CD4-positive, alpha-beta memory T cell (primary cell): ENCODE measurements around the gene PRDM12. TPM values are rescaled to one million over a fixed set of nuclear protein-coding genes. Genes with fewer than 3 reads are reported as not detected.

ENCODE experiments used
- CTCF ChIA-PET: fragments of 350-600 bp; sonication (Branson Sonifier 250); formaldehyde crosslinking; loops from one replicate; lab custom pipeline; 2021; ENCODE audit warnings: inconsistent platforms; ENCODE audit not compliant: partially characterized antibody; lab: Charles Lee
- POLR2A ChIA-PET: fragments of 350-600 bp; sonication (Branson Sonifier 250); formaldehyde crosslinking; loops from one replicate; lab custom pipeline; 2021; ENCODE audit not compliant: partially characterized antibody; lab: Charles Lee
- DNase-seq, 5 donors: peaks; one replicate each; pipeline versions ENCODE4 v3.0.0 to v3.0.0-alpha.2; 2020 to 2022; ENCODE audit warnings: mixed read lengths in 1 of 5
- H3K27ac ChIP-seq: one replicate; pipeline ENCODE4 v1.7.0; 2013; ENCODE audit warnings: low read depth, low read length
- H3K27me3 ChIP-seq: 2 replicates; pipeline ENCODE4 v1.7.0; 2013; ENCODE audit warnings: mild to moderate bottlenecking, low read length, moderate library complexity; ENCODE audit not compliant: insufficient read depth
- H3K36me3 ChIP-seq: 2 replicates; pipeline ENCODE4 v1.7.0; 2013; ENCODE audit warnings: mild to moderate bottlenecking, low read length, moderate library complexity; ENCODE audit not compliant: insufficient read depth
- H3K4me1 ChIP-seq: 2 replicates; pipeline ENCODE4 v1.7.0; 2013; ENCODE audit warnings: mild to moderate bottlenecking, low read length, moderate library complexity; ENCODE audit not compliant: insufficient read depth
- H3K4me3 ChIP-seq, 2 donors: one replicate each; pipeline ENCODE4 v1.7.0; 2013; ENCODE audit warnings: low read length in 2 of 2, mild to moderate bottlenecking in 1 of 2
- H3K9me3 ChIP-seq, 2 donors: one replicate each; pipeline ENCODE4 v1.7.0; 2013; ENCODE audit warnings: low read length in 2 of 2, control low read depth in 1 of 2; ENCODE audit not compliant: control insufficient read depth in 1 of 2
- H3K27ac Mint-ChIP-seq, 7 donors: one replicate each; pipeline ENCODE4 v1.8.0; 2020 to 2021; ENCODE audit warnings: mixed read lengths in 7 of 7, mild to moderate bottlenecking in 6 of 7, inconsistent platforms in 3 of 7, moderate library complexity in 3 of 7
- H3K27me3 Mint-ChIP-seq, 2 donors: one replicate each; pipeline ENCODE4 v1.8.0; 2020 to 2021; ENCODE audit warnings: mixed read lengths in 2 of 2
- H3K36me3 Mint-ChIP-seq, 2 donors: one replicate each; pipeline ENCODE4 v1.8.0; 2020 to 2021; ENCODE audit warnings: mixed read lengths in 2 of 2, inconsistent platforms in 1 of 2, mild to moderate bottlenecking in 1 of 2
- H3K4me1 Mint-ChIP-seq, 4 donors: one replicate each; pipeline ENCODE4 v1.8.0; 2020 to 2021; ENCODE audit warnings: mixed read lengths in 4 of 4, mild to moderate bottlenecking in 1 of 4
- H3K4me3 Mint-ChIP-seq, 8 donors: one replicate each; pipeline ENCODE4 v1.8.0; 2020 to 2021; ENCODE audit warnings: mixed read lengths in 8 of 8, mild to moderate bottlenecking in 7 of 8, moderate library complexity in 6 of 8, inconsistent platforms in 3 of 8
- H3K9me3 Mint-ChIP-seq, 8 donors: one replicate each; pipeline ENCODE4 v1.8.0; 2020 to 2021; ENCODE audit warnings: mixed read lengths in 8 of 8, mild to moderate bottlenecking in 5 of 8, inconsistent platforms in 3 of 8, moderate library complexity in 1 of 8
- intact Hi-C: fragments of 100-400 bp; cut with micrococcal nuclease; formaldehyde crosslinking; loops from one replicate; pipeline ENCODE4 v1.15.1; 2023
- polyA plus RNA-seq, 2 donors: library from polyadenylated mRNA; unstranded; fragments of 300-500 nt; fragmentation: Illumina TruSeq; gene quantifications; one replicate each; pipeline ENCODE4 v1.2.3, GENCODE V29; 2021
- total RNA-seq, 2 experiments: library from RNA; stranded (reverse); gene quantifications; one replicate each; pipeline ENCODE4 v1.2.3, GENCODE V29; 2021

Gene PRDM12
- total and polyA plus RNA-seq, 4 experiments from 2014 or later, result 0.11 TPM; not detected in 3

DNA sequence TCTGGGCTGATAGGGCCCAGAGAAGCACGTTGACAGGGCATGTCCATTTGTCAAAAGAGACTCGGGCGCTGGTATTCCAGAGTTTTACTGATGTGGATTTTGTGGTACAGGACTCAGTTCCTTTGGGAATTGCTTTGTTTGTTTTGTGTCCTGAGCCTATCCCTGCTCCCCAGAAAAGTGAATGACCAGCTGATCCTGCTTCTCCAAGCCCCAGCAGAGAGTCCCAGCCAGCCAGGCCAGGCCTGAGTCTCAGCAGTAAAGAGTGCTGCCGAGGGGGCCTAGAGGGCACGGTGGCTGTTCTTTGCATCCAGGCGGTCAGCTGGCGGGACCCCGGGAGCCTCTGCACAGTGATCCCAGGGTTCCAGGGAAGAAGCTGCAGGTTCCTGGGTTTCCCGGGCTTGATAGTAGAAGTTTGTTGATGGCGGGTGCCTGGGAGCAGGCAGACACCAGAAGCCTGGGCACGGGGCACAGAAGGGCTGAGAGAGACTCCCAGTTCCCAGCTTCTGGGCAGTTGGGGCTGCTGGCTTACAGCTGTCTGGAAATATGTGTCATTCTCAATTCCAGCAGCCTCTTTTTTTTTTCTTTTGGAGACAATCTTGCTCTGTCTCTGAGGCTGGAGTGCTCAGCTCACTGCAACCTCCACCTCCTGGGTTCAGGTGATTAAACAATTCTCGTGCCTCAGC, 8.7 kb downstream of the PRDM12 start:
- Mint-ChIP-seq H3K27ac (no peak overlapping the region), H3K4me3 (no peak overlapping the region), H3K27me3 (peaks cover 5 to 8% of the 10 kb centered on the region in 2 donors), H3K9me3 (no peaks in the 10 kb centered on the region), H3K4me1 (no peaks in the 10 kb centered on the region), H3K36me3 (no peaks in the 10 kb centered on the region)
- Histone ChIP-seq H3K27ac (no peak overlapping the region), H3K4me3 (no peak overlapping the region), H3K36me3 (no peaks in the 10 kb centered on the region), H3K9me3 (no peaks in the 10 kb centered on the region), H3K4me1 (no peaks in the 10 kb centered on the region), H3K27me3 (no peaks in the 10 kb centered on the region)
- ChIA-PET CTCF (interaction anchor here (0.7 kb wide), 1 partner anchor 110 kb away, joined by 4 read pairs; no protein-coding TSS in a partner anchor), POLR2A (no interaction called here)
- intact Hi-C loops, result no loop called here
- DNase-seq, result no peak

DNA sequence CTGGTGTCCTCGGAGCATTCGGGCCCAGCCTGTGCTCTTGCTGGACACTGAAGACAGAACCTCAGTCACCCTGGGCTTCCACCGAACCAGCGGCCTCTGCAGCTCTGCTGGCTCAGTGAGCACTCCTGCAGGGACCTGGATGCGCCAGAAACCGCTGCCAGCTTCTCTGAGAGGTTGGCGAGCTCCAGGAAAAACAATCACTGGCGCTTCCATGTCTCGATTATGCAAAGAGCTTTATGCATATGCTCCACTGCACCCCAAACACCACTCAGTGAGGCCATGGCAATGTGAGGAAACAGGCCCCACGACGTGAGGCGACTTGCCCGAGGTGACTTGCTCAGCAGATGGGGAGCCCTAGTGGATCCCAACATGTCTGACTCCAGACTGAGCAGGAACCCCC, 11.0 kb downstream of the PRDM12 start:
- Histone ChIP-seq H3K27ac (no peak overlapping the region), H3K9me3 (no peaks in the 10 kb centered on the region), H3K4me3 (no peak overlapping the region), H3K36me3 (no peaks in the 10 kb centered on the region), H3K27me3 (no peaks in the 10 kb centered on the region), H3K4me1 (no peaks in the 10 kb centered on the region)
- DNase-seq, result no peak
- POLR2A ChIA-PET, result no interaction called here
- no peak overlapping the region for H3K4me3 Mint-ChIP-seq
- no peaks in the 10 kb centered on the region for H3K9me3 Mint-ChIP-seq
- H3K27ac Mint-ChIP-seq, result no peak overlapping the region
- H3K4me1 Mint-ChIP-seq, result no peaks in the 10 kb centered on the region
- peaks cover 0 to 7% of the 10 kb centered on the region in 2 donors for H3K27me3 Mint-ChIP-seq
- intact Hi-C loops, result no loop called here
- no peaks in the 10 kb centered on the region for H3K36me3 Mint-ChIP-seq
- CTCF ChIA-PET, result no interaction called here

DNA sequence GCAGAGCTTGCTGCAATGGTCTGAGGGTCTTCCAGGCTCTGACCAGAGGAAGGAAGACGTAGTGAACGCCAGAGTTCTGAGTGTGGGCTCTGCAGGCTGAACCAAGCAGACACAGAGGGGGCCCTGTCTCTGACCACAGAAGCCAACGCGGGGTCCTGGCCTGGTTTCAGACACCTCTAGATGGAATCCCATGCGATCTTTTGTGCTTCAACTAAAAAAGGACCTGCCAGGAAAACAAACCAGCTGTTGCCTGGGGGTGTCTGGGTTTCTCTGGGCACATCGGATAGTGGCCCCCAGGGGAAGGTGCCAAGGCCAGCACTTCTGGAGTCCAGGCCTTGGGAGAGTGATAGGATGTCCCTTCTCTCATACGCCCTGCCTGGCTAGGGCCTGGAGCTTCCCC, 12.9 kb downstream of the PRDM12 start:
- no peak overlapping the region for H3K27ac ChIP-seq
- no peak overlapping the region for H3K4me3 Mint-ChIP-seq
- no peaks in the 10 kb centered on the region for H3K27me3 ChIP-seq
- no peak overlapping the region for H3K4me3 ChIP-seq
- intact Hi-C loops, result no loop called here
- H3K36me3 Mint-ChIP-seq, result no peaks in the 10 kb centered on the region
- POLR2A ChIA-PET, result no interaction called here
- H3K4me1 Mint-ChIP-seq, result peaks cover 0 to 3% (median under 1%) of the 10 kb centered on the region in 4 donors
- no peaks in the 10 kb centered on the region for H3K36me3 ChIP-seq
- H3K27ac Mint-ChIP-seq, result no peak overlapping the region
- CTCF ChIA-PET, result no interaction called here
- no peak for DNase-seq
- H3K27me3 Mint-ChIP-seq, result peaks cover 0 to 7% of the 10 kb centered on the region in 2 donors
- no peaks in the 10 kb centered on the region for H3K9me3 Mint-ChIP-seq
- H3K4me1 ChIP-seq, result peaks cover 7% of the 10 kb centered on the region
- H3K9me3 ChIP-seq, result no peaks in the 10 kb centered on the region

DNA sequence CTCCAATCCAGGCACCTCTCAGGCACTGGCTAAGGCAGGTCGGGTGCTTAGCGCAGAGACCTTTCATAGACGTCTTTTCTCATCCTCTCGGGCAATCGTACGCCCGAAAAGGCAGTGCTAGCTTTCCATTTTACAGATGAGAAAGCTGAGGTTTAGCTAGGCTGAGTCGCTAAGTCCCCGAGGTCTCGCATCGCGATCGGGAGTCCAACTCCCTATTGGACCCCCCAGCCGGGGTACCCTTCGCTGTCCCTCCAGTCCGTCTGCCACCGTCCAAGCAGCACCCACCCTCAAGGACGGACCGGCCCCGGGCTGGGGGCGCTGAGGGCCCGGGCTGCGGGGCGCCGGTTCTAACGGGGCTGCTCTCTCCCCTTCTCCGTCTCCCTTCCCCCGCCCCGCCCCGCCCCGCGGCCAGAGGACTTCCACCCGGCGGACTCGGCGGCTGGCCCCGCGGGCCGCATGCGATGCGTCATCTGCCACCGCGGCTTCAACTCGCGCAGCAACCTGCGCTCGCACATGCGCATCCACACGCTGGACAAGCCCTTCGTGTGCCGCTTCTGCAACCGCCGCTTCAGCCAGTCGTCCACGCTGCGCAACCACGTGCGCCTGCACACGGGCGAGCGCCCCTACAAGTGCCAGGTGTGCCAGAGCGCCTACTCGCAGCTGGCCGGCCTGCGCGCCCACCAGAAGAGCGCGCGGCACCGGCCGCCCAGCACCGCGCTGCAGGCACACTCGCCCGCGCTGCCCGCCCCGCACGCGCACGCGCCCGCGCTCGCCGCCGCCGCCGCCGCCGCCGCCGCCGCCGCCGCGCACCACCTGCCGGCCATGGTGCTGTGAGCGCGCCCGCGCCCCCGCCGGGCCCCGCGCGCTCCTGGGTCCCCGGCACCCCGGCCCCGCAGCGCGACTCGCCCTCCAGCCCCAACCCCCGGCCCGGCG, 16.7 kb downstream of the PRDM12 start:
- Histone ChIP-seq H3K4me3 (peak overlapping the region in 1 of 2 donors; percentile 81), H3K9me3 (no peaks in the 10 kb centered on the region), H3K4me1 (peaks cover 9% of the 10 kb centered on the region), H3K36me3 (no peaks in the 10 kb centered on the region), H3K27me3 (no peaks in the 10 kb centered on the region), H3K27ac (peak overlapping the region; percentile 28)
- H3K4me3 Mint-ChIP-seq, result peak overlapping the region; percentile 57 to 95 (median 66)
- peaks cover 0 to 2% of the 10 kb centered on the region in 2 donors for H3K36me3 Mint-ChIP-seq
- peaks cover 0 to 3% (median 0%) of the 10 kb centered on the region in 8 donors for H3K9me3 Mint-ChIP-seq
- intact Hi-C loops, result loop anchor here (10.0 kb wide), 1 partner anchor 436 kb away; no protein-coding TSS in a partner anchor
- peak; percentile 48 to 69 (median 50) for DNase-seq
- H3K27ac Mint-ChIP-seq, result no peak overlapping the region
- CTCF ChIA-PET, result interaction anchor here (0.6 to 9.4 kb wide), 4 partner anchors 7 to 219 kb away, joined by 3 to 171 read pairs (median 14); partner anchors contain the start of gene EXOSC2
- peaks cover 0 to 9% of the 10 kb centered on the region in 2 donors for H3K27me3 Mint-ChIP-seq
- H3K4me1 Mint-ChIP-seq, result peaks cover 2 to 15% (median 6%) of the 10 kb centered on the region in 4 donors
- POLR2A ChIA-PET, result interaction anchor here (1.5 to 2.2 kb wide), 2 partner anchors 12 to 220 kb away, joined by 4 to 13 read pairs; partner anchors contain the start of gene EXOSC2

DNA sequence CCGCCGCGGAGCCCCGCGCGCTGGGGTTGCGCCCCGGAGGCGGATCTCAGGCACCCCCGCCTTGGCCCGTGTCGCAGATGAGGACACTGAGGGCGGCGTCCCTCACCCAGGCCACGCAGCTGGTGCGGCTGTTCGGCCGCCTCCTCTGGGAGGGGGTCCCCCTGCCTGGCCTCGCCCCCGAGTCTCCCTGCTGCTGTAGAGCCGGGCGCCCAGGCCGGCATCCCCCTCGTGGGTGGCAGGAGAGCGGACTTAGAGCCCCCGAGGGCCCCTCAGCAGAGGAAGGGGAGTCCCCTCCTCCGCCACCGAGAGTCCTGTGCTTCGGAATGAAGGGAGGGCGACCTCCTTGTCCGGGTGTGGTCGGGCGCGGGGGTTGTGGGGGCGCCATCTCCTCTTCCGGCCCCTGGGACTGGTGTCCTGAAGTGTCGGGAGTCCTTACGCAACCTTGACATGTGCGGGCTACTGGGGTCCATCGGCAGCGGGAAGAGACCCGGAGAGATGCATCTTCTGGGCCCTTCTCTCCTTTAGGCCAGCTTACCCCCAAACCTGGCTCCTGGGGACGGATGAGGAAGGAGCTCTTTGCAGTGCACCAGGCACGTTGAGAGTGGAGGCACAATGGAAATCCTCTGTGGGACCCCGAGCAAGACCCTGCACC, 17.5 kb downstream of the PRDM12 start:
- peak in 3 of 5 donors; percentile 20 to 48 (median 40) for DNase-seq
- no peaks in the 10 kb centered on the region for H3K36me3 ChIP-seq
- peak overlapping the region; percentile 81 to 93 for H3K4me3 ChIP-seq
- H3K36me3 Mint-ChIP-seq, result peaks cover 0 to 2% of the 10 kb centered on the region in 2 donors
- H3K4me1 ChIP-seq, result peaks cover 10% of the 10 kb centered on the region
- intact Hi-C loops, result loop anchor here (1.0 to 10.0 kb wide), 3 partner anchors 11 to 437 kb away; partner anchors contain the start of gene EXOSC2
- H3K4me1 Mint-ChIP-seq, result peaks cover 2 to 15% (median 6%) of the 10 kb centered on the region in 4 donors
- H3K27me3 Mint-ChIP-seq, result peaks cover 0 to 9% of the 10 kb centered on the region in 2 donors
- peak overlapping the region; percentile 92 to 99 (median 94) for H3K4me3 Mint-ChIP-seq
- peak overlapping the region; percentile 28 for H3K27ac ChIP-seq
- peaks cover 0 to 3% (median 0%) of the 10 kb centered on the region in 8 donors for H3K9me3 Mint-ChIP-seq
- H3K27ac Mint-ChIP-seq, result peak overlapping the region in 3 of 7 donors; percentile 26 to 74 (median 66)
- H3K27me3 ChIP-seq, result no peaks in the 10 kb centered on the region
- no peaks in the 10 kb centered on the region for H3K9me3 ChIP-seq
- ChIA-PET CTCF (interaction anchor here (0.6 to 9.4 kb wide), 9 partner anchors 9 to 234 kb away, joined by 3 to 171 read pairs (median 4); partner anchors contain the start of gene EXOSC2), POLR2A (interaction anchor here (0.9 to 2.2 kb wide), 5 partner anchors 12 to 221 kb away, joined by 3 to 13 read pairs (median 3); partner anchors contain the start of gene EXOSC2)

DNA sequence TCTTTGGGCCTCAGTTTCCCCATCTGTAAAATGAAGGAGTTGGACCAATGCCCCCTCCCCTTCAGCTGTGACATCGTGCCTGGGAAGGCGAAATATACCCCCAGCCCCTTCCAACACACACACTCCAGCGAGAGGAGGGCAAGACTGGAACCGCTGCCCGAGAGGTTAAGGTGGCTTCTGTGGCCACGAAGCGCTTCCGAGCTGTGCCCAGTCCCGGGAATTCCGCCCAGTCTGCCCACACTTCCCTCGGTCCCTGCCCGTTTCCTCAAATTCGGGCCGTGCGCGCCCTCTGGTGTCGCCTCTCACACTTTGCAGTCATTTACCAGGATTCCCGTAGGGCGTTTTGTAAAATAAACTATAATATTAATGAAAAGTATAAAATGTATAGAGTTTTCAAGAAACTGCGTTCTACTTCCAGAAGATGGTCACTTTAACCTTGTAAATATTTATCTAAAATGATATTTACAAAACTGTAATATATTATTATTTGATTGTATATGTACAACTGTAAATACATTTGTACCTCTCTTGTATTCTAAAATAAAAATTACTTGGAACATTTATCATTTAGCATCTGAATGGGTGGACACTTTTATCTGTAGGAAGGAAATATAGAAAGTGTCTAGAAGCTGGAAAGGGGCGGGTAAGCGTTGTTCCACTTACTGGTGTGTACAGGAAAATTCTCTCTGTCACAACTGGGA, 18.2 kb downstream of the PRDM12 start:
- H3K27me3 ChIP-seq, result no peaks in the 10 kb centered on the region
- H3K9me3 ChIP-seq, result no peaks in the 10 kb centered on the region
- peaks cover 0 to 2% of the 10 kb centered on the region in 2 donors for H3K36me3 Mint-ChIP-seq
- DNase-seq, result peak in 4 of 5 donors; percentile 37 to 49 (median 48)
- POLR2A ChIA-PET, result interaction anchor here (0.6 to 2.2 kb wide), 6 partner anchors 11 to 222 kb away, joined by 3 to 13 read pairs (median 3); partner anchors contain the start of gene EXOSC2
- H3K27ac Mint-ChIP-seq, result peak overlapping the region; percentile 66 to 87 (median 81)
- H3K27me3 Mint-ChIP-seq, result peaks cover 0 to 9% of the 10 kb centered on the region in 2 donors
- H3K36me3 ChIP-seq, result no peaks in the 10 kb centered on the region
- peak overlapping the region; percentile 81 to 93 for H3K4me3 ChIP-seq
- H3K9me3 Mint-ChIP-seq, result peaks cover 0 to 3% (median 0%) of the 10 kb centered on the region in 8 donors
- intact Hi-C loops, result loop anchor here (1.0 to 10.0 kb wide), 3 partner anchors 11 to 438 kb away; partner anchors contain the start of gene EXOSC2
- H3K4me1 ChIP-seq, result peaks cover 16% of the 10 kb centered on the region
- CTCF ChIA-PET, result interaction anchor here (0.6 to 9.4 kb wide), 10 partner anchors 9 to 235 kb away, joined by 3 to 171 read pairs (median 4); partner anchors contain the start of gene EXOSC2
- peak overlapping the region; percentile 92 to 99 (median 94) for H3K4me3 Mint-ChIP-seq
- H3K4me1 Mint-ChIP-seq, result peaks cover 5 to 18% (median 9%) of the 10 kb centered on the region in 4 donors
- peak overlapping the region; percentile 28 for H3K27ac ChIP-seq
